ENCODE measurements around the gene CLDN11.

GRCh38 chr3:170482199-170482598, 63.5 kb downstream of the CLDN11 start:
- TF ChIP-seq POLR2A (IDR thresholded peaks at IDR 0.05), result no peak
- no peak for TF ChIP-seq CTCF (IDR thresholded peaks at IDR 0.05)
